Mesenchymal stem cell (in vitro differentiated cells and primary cell): ENCODE measurements around the gene COL28A1.
A peak's percentile ranks its signal among the peaks of the same experiment; 100 is the strongest.

ENCODE experiments used
- DNase-seq: peaks from one replicate; pipeline ENCODE4 v3.0.0-alpha.2; 2013
- H2AFZ ChIP-seq: one replicate; pipeline ENCODE4 v1.6.1; 2013; ENCODE audit warnings: low read depth, mild to moderate bottlenecking, control low read depth, inconsistent platforms, low read length, moderate library complexity
- H2AK5ac ChIP-seq: 2 replicates; pipeline ENCODE4 v1.6.1; 2013; ENCODE audit warnings: low read length, moderate library complexity, mild to moderate bottlenecking, inconsistent platforms; ENCODE audit not compliant: severe bottlenecking
- H2BK120ac ChIP-seq: one replicate; pipeline ENCODE4 v1.6.1; 2013; ENCODE audit warnings: low read depth, mild to moderate bottlenecking, inconsistent platforms, low read length, moderate library complexity
- H2BK12ac ChIP-seq, 2 experiments: one replicate each; pipeline ENCODE4 v1.6.1; 2013; ENCODE audit warnings: inconsistent platforms in 2 of 2, low read length in 2 of 2, mild to moderate bottlenecking in 2 of 2, moderate library complexity in 2 of 2, control low read depth in 1 of 2
- H2BK15ac ChIP-seq: one replicate; pipeline ENCODE4 v1.6.1; 2013; ENCODE audit warnings: mild to moderate bottlenecking, low read depth, inconsistent platforms; ENCODE audit not compliant: poor library complexity, severe bottlenecking
- H2BK5ac ChIP-seq: 2 replicates; pipeline ENCODE4 v1.6.1; 2013; ENCODE audit warnings: low read depth, mild to moderate bottlenecking, low read length, control low read depth, inconsistent platforms; ENCODE audit not compliant: poor library complexity, severe bottlenecking
- H3K14ac ChIP-seq, 2 experiments: one replicate each; pipeline ENCODE4 v1.6.1; 2013; ENCODE audit warnings: inconsistent platforms in 2 of 2, low read length in 2 of 2, control low read depth in 1 of 2, mild to moderate bottlenecking in 1 of 2, moderate library complexity in 1 of 2
- H3K18ac ChIP-seq, 2 experiments: one replicate each; pipeline ENCODE4 v1.6.1; 2013; ENCODE audit warnings: inconsistent platforms in 2 of 2, low read length in 2 of 2, control low read depth in 1 of 2, low read depth in 1 of 2, mild to moderate bottlenecking in 1 of 2
- H3K23ac ChIP-seq, 2 experiments: one replicate each; pipeline ENCODE4 v1.6.1; 2013; ENCODE audit warnings: inconsistent platforms in 2 of 2, low read length in 2 of 2, mild to moderate bottlenecking in 2 of 2, moderate library complexity in 2 of 2, control low read depth in 1 of 2
- H3K27ac ChIP-seq: 2 replicates; pipeline ENCODE4 v1.5.1; 2013; ENCODE audit warnings: mild to moderate bottlenecking, moderate library complexity, low read length, control low read depth, inconsistent platforms; ENCODE audit not compliant: poor library complexity, severe bottlenecking
- H3K27me3 ChIP-seq, 2 experiments: 2 replicates each; pipeline versions ENCODE4 v1.6.1 to v1.7.0; 2013; ENCODE audit warnings: low read length in 2 of 2, mild to moderate bottlenecking in 2 of 2, moderate library complexity in 2 of 2, control low read depth in 1 of 2, inconsistent platforms in 1 of 2; ENCODE audit not compliant: control insufficient read depth in 1 of 2, insufficient read depth in 1 of 2
- H3K36me3 ChIP-seq, 2 experiments: 2 replicates each; pipeline versions ENCODE4 v1.6.1 to v1.7.0; 2013; ENCODE audit warnings: low read length in 2 of 2, control low read depth in 1 of 2, inconsistent platforms in 1 of 2, low read depth in 1 of 2, mild to moderate bottlenecking in 1 of 2; ENCODE audit not compliant: insufficient read depth in 2 of 2, control insufficient read depth in 1 of 2
- H3K4ac ChIP-seq, 2 experiments: one replicate each; pipeline ENCODE4 v1.6.1; 2013; ENCODE audit warnings: inconsistent platforms in 2 of 2, low read length in 2 of 2, mild to moderate bottlenecking in 2 of 2, moderate library complexity in 2 of 2, control low read depth in 1 of 2, low read depth in 1 of 2
- H3K4me1 ChIP-seq: 2 replicates; pipeline ENCODE4 v1.6.1; 2013; ENCODE audit warnings: low read depth, low read length, control low read depth; ENCODE audit not compliant: control insufficient read depth, insufficient read depth
- H3K4me2 ChIP-seq: 2 replicates; pipeline ENCODE4 v1.6.1; 2013; ENCODE audit warnings: low read length, mild to moderate bottlenecking, inconsistent platforms; ENCODE audit not compliant: poor library complexity, severe bottlenecking
- H3K4me3 ChIP-seq, 2 experiments: 2 replicates each; pipeline versions ENCODE4 v1.5.1 to v1.7.0; 2013; ENCODE audit warnings: low read length in 2 of 2, mild to moderate bottlenecking in 2 of 2, control low read depth in 1 of 2, low read depth in 1 of 2; ENCODE audit not compliant: insufficient read depth in 1 of 2
- H3K79me1 ChIP-seq: replicated peaks from 2 replicates; pipeline ENCODE4 v1.6.1; 2013; ENCODE audit warnings: mild to moderate bottlenecking, control low read depth, low read length, inconsistent platforms; ENCODE audit not compliant: poor library complexity, severe bottlenecking
- H3K9ac ChIP-seq: 2 replicates; pipeline ENCODE4 v1.7.0; 2013; ENCODE audit warnings: mild to moderate bottlenecking, low read length, moderate library complexity
- H3K9me3 ChIP-seq: 2 replicates; pipeline ENCODE4 v1.7.0; 2013; ENCODE audit warnings: mild to moderate bottlenecking, low read length; ENCODE audit not compliant: control insufficient read depth
- H4K8ac ChIP-seq: one replicate; pipeline ENCODE4 v1.6.1; 2013; ENCODE audit warnings: inconsistent platforms, mild to moderate bottlenecking, low read length, moderate library complexity
- H4K91ac ChIP-seq: one replicate; pipeline ENCODE4 v1.6.1; 2013; ENCODE audit warnings: mild to moderate bottlenecking, low read length, inconsistent platforms
- WGBS: methylation state at CpG from one replicate; pipeline ENCODE4 v1.1.7; 2013; ENCODE audit warnings: mixed read lengths; 5-methylcytosine and 5-hydroxymethylcytosine counted together

Gene COL28A1

DNA sequence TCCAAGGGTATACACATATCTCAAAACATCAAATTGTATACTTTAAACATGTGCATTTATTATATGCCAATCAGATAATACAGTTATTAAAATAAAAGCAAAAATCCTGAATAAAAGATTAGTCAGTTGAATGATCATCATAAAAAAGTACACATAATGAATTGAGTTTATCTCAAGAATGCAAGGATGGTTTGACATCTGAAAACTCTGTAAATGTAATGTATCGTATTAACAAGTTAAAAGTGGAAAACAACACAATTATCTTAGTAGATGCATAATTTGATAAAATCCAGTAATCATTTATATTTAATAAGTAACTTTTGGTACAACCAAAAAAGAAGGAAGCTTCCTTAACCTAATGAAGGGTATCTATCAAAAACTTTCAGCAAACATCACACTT, 86.6 kb downstream of the COL28A1 start:
- no peak overlapping the region for H3K4me3 ChIP-seq
- peaks cover 41% of the 10 kb centered on the region for H3K9me3 ChIP-seq
- no peaks in the 10 kb centered on the region for H3K4me1 ChIP-seq
- H4K91ac ChIP-seq: no peak overlapping the region
- no peak overlapping the region for H3K18ac ChIP-seq
- H3K36me3 ChIP-seq: no peaks in the 10 kb centered on the region
- no peak overlapping the region for H3K23ac ChIP-seq
- no peak overlapping the region for H2AK5ac ChIP-seq
- no peak for DNase-seq
- H3K4ac ChIP-seq: no peak overlapping the region
- no peak overlapping the region for H3K27ac ChIP-seq
- H3K27me3 ChIP-seq: no peaks in the 10 kb centered on the region
- no peak overlapping the region for H2AFZ ChIP-seq
- H4K8ac ChIP-seq: no peak overlapping the region
- H2BK12ac ChIP-seq: no peak overlapping the region
- no peaks in the 10 kb centered on the region for H3K79me1 ChIP-seq
- H2BK15ac ChIP-seq: no peak overlapping the region
- H3K14ac ChIP-seq: no peak overlapping the region
- no peak overlapping the region for H3K9ac ChIP-seq
- no CpG with 5 or more reads among the region's 1 CpG for WGBS
- H3K4me2 ChIP-seq: no peak overlapping the region
- no peak overlapping the region for H2BK5ac ChIP-seq
- no peak overlapping the region for H2BK120ac ChIP-seq

DNA sequence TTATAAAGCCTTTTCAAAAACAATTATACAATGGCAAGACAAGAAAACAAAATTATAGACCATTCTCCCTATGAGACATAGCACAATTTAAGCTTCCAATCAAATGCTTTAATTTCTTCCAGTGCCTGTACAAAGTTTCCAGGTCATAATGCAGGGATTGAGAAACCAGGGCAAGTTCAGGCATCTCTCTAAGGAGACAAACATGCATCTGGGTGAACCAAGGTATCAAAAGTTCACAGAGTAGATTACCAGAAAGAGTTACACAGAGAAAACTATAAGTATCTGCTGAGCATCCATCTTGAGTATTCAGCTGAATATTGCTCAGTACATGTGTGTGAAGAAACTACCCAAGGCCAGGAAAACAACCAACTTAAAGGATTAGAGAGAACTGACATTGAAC, 89.1 kb downstream of the COL28A1 start:
- no peak overlapping the region for H2AK5ac ChIP-seq
- no peak overlapping the region for H3K9ac ChIP-seq
- H3K79me1 ChIP-seq: no peaks in the 10 kb centered on the region
- H3K14ac ChIP-seq: no peak overlapping the region
- H4K91ac ChIP-seq: no peak overlapping the region
- no peaks in the 10 kb centered on the region for H3K36me3 ChIP-seq
- no peak overlapping the region for H2AFZ ChIP-seq
- no peak overlapping the region for H2BK12ac ChIP-seq
- H3K23ac ChIP-seq: no peak overlapping the region
- no peaks in the 10 kb centered on the region for H3K4me1 ChIP-seq
- H3K27ac ChIP-seq: no peak overlapping the region
- DNase-seq: no peak
- no peak overlapping the region for H2BK15ac ChIP-seq
- H2BK120ac ChIP-seq: no peak overlapping the region
- H3K4ac ChIP-seq: no peak overlapping the region
- H3K9me3 ChIP-seq: peaks cover 39% of the 10 kb centered on the region
- H4K8ac ChIP-seq: no peak overlapping the region
- H3K4me2 ChIP-seq: no peak overlapping the region
- H3K4me3 ChIP-seq: no peak overlapping the region
- H2BK5ac ChIP-seq: no peak overlapping the region
- no peak overlapping the region for H3K18ac ChIP-seq
- no peaks in the 10 kb centered on the region for H3K27me3 ChIP-seq

DNA sequence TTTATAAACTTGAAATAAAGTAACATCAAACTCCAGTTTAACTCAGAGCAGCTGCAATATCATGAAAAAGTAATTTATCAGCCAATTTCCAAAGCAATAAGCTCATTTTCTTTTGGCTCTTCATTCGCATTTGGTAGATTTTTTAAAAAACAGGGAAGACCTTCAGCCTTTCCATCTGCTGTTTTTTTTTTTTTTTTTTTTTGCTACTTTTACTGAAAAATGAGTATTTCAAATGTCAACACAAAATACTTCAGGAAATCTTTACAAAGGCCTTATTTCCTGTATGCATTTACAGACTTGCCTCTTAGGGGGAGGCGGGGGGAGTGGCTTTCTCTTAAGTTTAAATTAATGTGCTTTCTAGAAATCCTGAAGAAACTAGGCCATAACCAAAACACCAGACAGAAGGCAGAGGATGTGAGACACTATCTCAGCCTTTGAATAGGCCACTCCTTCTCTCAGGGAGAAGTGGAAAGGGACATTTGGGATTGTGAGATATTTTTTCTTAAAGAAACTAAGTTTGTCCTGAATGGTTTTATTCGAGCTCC, 91.8 kb downstream of the COL28A1 start:
- WGBS: 95% methylated on average over 3 of the region's 3 CpGs
- H4K8ac ChIP-seq: no peak overlapping the region
- no peaks in the 10 kb centered on the region for H3K79me1 ChIP-seq
- H3K27ac ChIP-seq: no peak overlapping the region
- no peak overlapping the region for H3K23ac ChIP-seq
- no peak overlapping the region for H2AK5ac ChIP-seq
- no peak overlapping the region for H4K91ac ChIP-seq
- no peak overlapping the region for H3K14ac ChIP-seq
- DNase-seq: no peak
- H2BK12ac ChIP-seq: no peak overlapping the region
- no peak overlapping the region for H2BK120ac ChIP-seq
- H3K4me2 ChIP-seq: no peak overlapping the region
- H3K4ac ChIP-seq: no peak overlapping the region
- H3K36me3 ChIP-seq: no peaks in the 10 kb centered on the region
- H3K4me3 ChIP-seq: no peak overlapping the region
- H2BK15ac ChIP-seq: no peak overlapping the region
- no peak overlapping the region for H2AFZ ChIP-seq
- no peak overlapping the region for H2BK5ac ChIP-seq
- H3K27me3 ChIP-seq: no peaks in the 10 kb centered on the region
- H3K4me1 ChIP-seq: peaks cover 2% of the 10 kb centered on the region
- H3K18ac ChIP-seq: no peak overlapping the region
- peaks cover 25% of the 10 kb centered on the region for H3K9me3 ChIP-seq
- no peak overlapping the region for H3K9ac ChIP-seq

DNA sequence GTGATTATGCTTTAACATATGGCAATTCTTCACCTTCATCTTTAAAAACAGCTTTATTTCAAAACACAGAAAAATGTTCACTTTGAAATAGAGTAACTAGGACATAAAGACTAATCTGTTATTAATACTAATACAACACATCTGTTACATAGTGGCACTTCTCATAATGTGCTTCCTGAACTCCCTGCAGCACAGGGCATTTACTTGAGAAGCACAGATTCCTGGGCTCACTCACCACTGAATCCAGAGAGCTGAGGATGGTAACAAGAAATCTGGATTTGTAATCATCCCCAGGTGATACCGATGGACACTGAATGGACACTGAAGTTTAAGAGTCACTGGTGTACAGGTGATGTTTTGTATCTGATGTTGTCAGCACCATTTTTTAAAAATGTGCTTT, 96.1 kb downstream of the COL28A1 start:
- H3K9ac ChIP-seq: peak overlapping the region; percentile 66
- 80% methylated on average over 1 of the region's 1 CpG for WGBS

More for the DNA sequence above, 96.1 kb downstream of the COL28A1 start:
- no peak for DNase-seq
- Histone ChIP-seq H3K27ac (no peak overlapping the region), H4K91ac (no peak overlapping the region), H3K23ac (no peak overlapping the region), H2BK12ac (peak overlapping the region in 1 of 2 experiments; percentile 25), H2BK5ac (no peak overlapping the region), H3K14ac (no peak overlapping the region), H3K36me3 (no peaks in the 10 kb centered on the region), H3K4me2 (no peak overlapping the region), H2AK5ac (no peak overlapping the region), H2AFZ (no peak overlapping the region), H2BK120ac (no peak overlapping the region), H3K4me1 (peaks cover 2% of the 10 kb centered on the region), H3K79me1 (no peaks in the 10 kb centered on the region), H3K18ac (peak overlapping the region in 1 of 2 experiments; percentile 52), H3K4me3 (no peak overlapping the region), H4K8ac (no peak overlapping the region), H3K27me3 (no peaks in the 10 kb centered on the region), H3K9me3 (no peaks in the 10 kb centered on the region), H2BK15ac (no peak overlapping the region), H3K4ac (no peak overlapping the region)
